ENCODE results near the gene CRYBA1.
A peak's percentile ranks its signal among the peaks of the same experiment; 100 is the strongest.

DNA sequence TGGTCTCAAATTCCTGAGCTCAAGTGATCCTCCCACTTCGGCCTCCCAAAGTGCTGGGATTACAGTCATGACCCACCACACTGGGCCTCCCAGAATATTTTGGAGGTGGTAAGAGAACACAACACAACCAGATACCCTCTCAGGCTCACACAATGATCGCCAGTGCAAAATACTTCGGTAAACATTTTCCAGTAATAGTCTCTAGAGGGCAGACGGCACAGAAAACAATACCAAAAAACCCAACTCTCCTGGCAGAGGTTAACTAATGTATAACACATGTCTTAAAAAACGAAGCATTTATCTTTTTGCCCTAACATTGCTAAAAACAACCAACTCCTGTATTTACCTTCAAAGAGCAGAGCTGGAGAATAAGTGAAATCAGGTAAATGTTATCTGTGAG is 36.8 kb downstream of the CRYBA1 start:
- TF ChIP-seq, protein P1, sequence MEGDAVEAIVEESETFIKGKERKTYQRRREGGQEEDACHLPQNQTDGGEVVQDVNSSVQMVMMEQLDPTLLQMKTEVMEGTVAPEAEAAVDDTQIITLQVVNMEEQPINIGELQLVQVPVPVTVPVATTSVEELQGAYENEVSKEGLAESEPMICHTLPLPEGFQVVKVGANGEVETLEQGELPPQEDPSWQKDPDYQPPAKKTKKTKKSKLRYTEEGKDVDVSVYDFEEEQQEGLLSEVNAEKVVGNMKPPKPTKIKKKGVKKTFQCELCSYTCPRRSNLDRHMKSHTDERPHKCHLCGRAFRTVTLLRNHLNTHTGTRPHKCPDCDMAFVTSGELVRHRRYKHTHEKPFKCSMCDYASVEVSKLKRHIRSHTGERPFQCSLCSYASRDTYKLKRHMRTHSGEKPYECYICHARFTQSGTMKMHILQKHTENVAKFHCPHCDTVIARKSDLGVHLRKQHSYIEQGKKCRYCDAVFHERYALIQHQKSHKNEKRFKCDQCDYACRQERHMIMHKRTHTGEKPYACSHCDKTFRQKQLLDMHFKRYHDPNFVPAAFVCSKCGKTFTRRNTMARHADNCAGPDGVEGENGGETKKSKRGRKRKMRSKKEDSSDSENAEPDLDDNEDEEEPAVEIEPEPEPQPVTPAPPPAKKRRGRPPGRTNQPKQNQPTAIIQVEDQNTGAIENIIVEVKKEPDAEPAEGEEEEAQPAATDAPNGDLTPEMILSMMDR (IDR thresholded peaks at IDR 0.05), result peak in 3 of 12 donors; percentile 8 to 24 (median 11)
- TF ChIP-seq POLR2A (IDR thresholded peaks at IDR 0.05), result no peak
